Endothelial cell (in vitro differentiated cells): Measurements from ENCODE around the gene RCHY1. TPM values are rescaled to one million over a fixed set of nuclear protein-coding genes. Genes with fewer than 3 reads are reported as not detected.
"Not testable (repeated sequence)": the region's sequence is repeated elsewhere in the genome, so short reads cannot be mapped to it uniquely, and the experiment has no call there.

ENCODE experiments used
- DNase-seq: peaks from one replicate; pipeline ENCODE4 v3.0.0; 2021; ENCODE audit warnings: low spot score
- H3K27ac Mint-ChIP-seq: one replicate; pipeline ENCODE4 v1.8.0; 2021; ENCODE audit warnings: mixed read lengths, inconsistent platforms; ENCODE audit not compliant: unreplicated experiment
- H3K27me3 Mint-ChIP-seq: one replicate; pipeline ENCODE4 v1.8.0; 2021; ENCODE audit warnings: mild to moderate bottlenecking, moderate library complexity, mixed read lengths, inconsistent platforms; ENCODE audit not compliant: unreplicated experiment
- H3K36me3 Mint-ChIP-seq: one replicate; pipeline ENCODE4 v1.8.0; 2021; ENCODE audit warnings: mild to moderate bottlenecking, low read depth, mixed read lengths, inconsistent platforms; ENCODE audit not compliant: unreplicated experiment
- H3K4me1 Mint-ChIP-seq: one replicate; pipeline ENCODE4 v1.8.0; 2021; ENCODE audit warnings: mild to moderate bottlenecking, mixed read lengths, inconsistent platforms; ENCODE audit not compliant: unreplicated experiment
- H3K4me3 Mint-ChIP-seq: one replicate; pipeline ENCODE4 v1.8.0; 2021; ENCODE audit warnings: mild to moderate bottlenecking, mixed read lengths, inconsistent platforms; ENCODE audit not compliant: unreplicated experiment
- H3K9me3 Mint-ChIP-seq: one replicate; pipeline ENCODE4 v1.8.0; 2021; ENCODE audit warnings: mixed read lengths, inconsistent platforms; ENCODE audit not compliant: unreplicated experiment
- total RNA-seq: library from RNA; stranded (reverse); fragmentation: NEBNext Ultra II Directional; extraction: Animal tissue kit (Norgen Biotek cat#: 25700); gene quantifications from one replicate; pipeline ENCODE4 v1.2.1, GENCODE V29; 2021; ENCODE audit not compliant: unreplicated experiment
- TF ChIP-seq, protein P1 (sequence below): fragments of 200-600 bp; sonication (generic); IDR thresholded peaks from one replicate; pipeline ENCODE4 v1.5.0; 2021; ENCODE audit warnings: antibody characterized with exemption; ENCODE audit not compliant: unreplicated experiment

Gene RCHY1
- total RNA-seq, 1 donor from 2014 or later = 40.7 TPM

DNA sequence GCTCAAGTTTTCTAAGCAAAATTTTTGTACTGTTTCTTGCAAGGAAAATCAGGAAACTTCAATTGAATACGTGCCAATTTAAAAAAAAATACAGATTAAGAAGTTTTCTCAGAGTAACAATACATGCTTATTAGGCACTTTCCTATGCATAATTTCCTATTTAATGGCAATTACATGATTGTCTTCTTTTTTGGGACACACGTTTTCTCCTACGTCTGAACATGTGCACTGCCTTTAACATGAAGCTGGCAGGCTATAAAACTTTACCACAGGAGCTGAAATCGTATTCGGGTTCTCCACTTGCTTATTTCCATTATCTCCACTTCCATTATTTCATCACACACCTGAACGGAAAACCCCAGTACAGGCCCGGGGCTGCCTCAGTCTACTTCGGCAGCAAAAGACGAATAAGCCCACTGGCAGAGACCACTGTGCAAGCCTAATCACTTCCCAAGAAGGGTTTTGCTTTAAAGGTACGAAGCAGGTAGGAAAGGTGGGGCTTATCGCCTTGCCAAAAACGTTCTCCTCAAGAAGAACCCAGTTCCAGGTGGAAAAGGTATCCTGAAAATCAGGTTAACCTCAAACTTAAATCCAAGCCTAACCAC lies 575 bp downstream of the RCHY1 start:
- H3K27me3 Mint-ChIP-seq = peaks cover 3% of the 10 kb centered on the region
- peak overlapping the region; percentile 89 for H3K4me3 Mint-ChIP-seq
- H3K4me1 Mint-ChIP-seq = peaks cover 24% of the 10 kb centered on the region
- H3K27ac Mint-ChIP-seq = peak overlapping the region; percentile 90
- no peaks in the 10 kb centered on the region for H3K9me3 Mint-ChIP-seq
- DNase-seq = no peak
- TF ChIP-seq, protein P1, sequence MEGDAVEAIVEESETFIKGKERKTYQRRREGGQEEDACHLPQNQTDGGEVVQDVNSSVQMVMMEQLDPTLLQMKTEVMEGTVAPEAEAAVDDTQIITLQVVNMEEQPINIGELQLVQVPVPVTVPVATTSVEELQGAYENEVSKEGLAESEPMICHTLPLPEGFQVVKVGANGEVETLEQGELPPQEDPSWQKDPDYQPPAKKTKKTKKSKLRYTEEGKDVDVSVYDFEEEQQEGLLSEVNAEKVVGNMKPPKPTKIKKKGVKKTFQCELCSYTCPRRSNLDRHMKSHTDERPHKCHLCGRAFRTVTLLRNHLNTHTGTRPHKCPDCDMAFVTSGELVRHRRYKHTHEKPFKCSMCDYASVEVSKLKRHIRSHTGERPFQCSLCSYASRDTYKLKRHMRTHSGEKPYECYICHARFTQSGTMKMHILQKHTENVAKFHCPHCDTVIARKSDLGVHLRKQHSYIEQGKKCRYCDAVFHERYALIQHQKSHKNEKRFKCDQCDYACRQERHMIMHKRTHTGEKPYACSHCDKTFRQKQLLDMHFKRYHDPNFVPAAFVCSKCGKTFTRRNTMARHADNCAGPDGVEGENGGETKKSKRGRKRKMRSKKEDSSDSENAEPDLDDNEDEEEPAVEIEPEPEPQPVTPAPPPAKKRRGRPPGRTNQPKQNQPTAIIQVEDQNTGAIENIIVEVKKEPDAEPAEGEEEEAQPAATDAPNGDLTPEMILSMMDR = no peak
- H3K36me3 Mint-ChIP-seq = peaks cover 3% of the 10 kb centered on the region

DNA sequence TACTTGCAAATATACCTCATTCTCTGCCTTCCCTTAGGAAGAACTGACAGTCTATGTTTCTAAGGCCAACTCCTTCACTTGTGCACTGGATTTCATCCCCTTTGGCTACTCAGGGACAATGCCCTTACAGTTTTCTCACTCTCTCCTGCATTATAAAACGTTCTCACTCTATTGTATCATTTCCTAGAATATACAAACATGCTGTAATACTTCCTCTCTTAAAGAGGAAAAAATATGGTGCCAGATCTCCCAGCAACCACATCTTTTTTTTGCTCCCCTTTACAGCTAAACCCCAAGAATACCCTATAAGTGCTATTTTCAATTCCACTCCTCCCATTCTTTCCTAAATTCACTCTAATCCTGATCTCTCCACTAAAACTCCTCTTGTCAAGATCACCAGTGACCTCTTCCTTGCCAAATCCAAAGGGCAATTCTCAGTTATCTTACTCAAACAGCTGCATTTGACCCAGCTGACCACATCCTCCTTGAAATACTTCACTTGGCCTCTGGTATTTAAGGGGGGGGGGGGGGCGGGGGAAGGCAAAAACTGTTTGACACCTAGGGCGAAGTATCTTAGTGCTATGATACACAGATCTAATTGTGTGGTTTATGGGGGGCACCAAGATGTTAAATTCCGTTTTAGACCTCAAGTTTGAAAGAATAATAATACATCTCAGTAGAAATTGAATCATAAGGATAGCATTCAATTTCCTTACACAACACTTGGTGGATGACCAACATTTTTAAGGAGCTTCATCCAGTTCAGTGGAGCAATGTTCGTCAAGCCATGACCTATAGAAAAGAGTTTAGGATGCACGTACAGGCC lies 1.6 kb downstream of the RCHY1 start:
- Mint-ChIP-seq H3K4me1 (peaks cover 24% of the 10 kb centered on the region), H3K9me3 (no peaks in the 10 kb centered on the region), H3K36me3 (no peaks in the 10 kb centered on the region), H3K27me3 (peaks cover 3% of the 10 kb centered on the region), H3K4me3 (peak overlapping the region; percentile 89), H3K27ac (peak overlapping the region; percentile 90)
- peak; percentile 34 for DNase-seq
- TF ChIP-seq, protein P1 = no peak

GRCh38 chr4:75511841-75512240 lies 2.4 kb downstream of the RCHY1 start:
- H3K9me3 Mint-ChIP-seq = no peaks in the 10 kb centered on the region
- peaks cover 3% of the 10 kb centered on the region for H3K27me3 Mint-ChIP-seq
- TF ChIP-seq, protein P1 = no peak
- H3K27ac Mint-ChIP-seq = no peak overlapping the region
- H3K36me3 Mint-ChIP-seq = no peaks in the 10 kb centered on the region
- no peak overlapping the region for H3K4me3 Mint-ChIP-seq
- peaks cover 24% of the 10 kb centered on the region for H3K4me1 Mint-ChIP-seq
- DNase-seq = no peak

- not testable (repeated sequence) for DNase-seq, H3K36me3 Mint-ChIP-seq, H3K4me3 Mint-ChIP-seq, H3K27ac Mint-ChIP-seq, H3K27me3 Mint-ChIP-seq, H3K9me3 Mint-ChIP-seq
- H3K4me1 Mint-ChIP-seq = peaks cover 18% of the 10 kb centered on the region
Observed at GRCh38 chr4:75509592-75509991, 4.6 kb downstream of the RCHY1 start.

GRCh38 chr4:75505630-75506029 lies 8.6 kb downstream of the RCHY1 start:
- no peak for DNase-seq
- Mint-ChIP-seq H3K4me1 (peaks cover 11% of the 10 kb centered on the region), H3K27me3 (no peaks in the 10 kb centered on the region), H3K36me3 (peaks cover 8% of the 10 kb centered on the region), H3K27ac (no peak overlapping the region), H3K9me3 (no peaks in the 10 kb centered on the region), H3K4me3 (no peak overlapping the region)
- TF ChIP-seq, protein P1 = no peak
